GM04503 (cell line): ENCODE results near the gene CASK.
"Not testable (repeated sequence)": the region's sequence is repeated elsewhere in the genome, so short reads cannot be mapped to it uniquely, and the experiment has no call there.

Experiments used
- DNase-seq: peaks from one replicate; pipeline ENCODE4 v3.0.0-alpha.2; 2012; ENCODE audit warnings: low read depth

Gene CASK

DNA sequence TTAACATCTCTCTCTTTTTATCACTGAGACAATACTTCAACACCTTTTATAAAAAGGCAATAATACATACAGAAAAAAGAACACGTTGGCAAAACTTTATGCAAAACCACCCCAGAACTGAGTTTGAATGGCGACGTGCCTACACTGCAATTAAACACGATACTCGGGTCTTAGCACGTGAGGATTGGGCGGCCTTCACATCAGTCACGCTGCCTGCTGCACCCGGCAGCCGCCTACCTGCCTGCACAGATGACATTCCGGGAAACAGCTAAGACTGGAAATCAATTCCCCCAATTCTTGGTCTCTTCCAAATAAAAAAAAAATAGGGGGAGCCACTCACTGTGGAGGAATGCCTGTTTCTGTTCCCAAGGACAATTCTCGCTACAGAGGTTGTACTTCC lies 408.0 kb downstream of the CASK start:
- DNase-seq: no peak

DNA sequence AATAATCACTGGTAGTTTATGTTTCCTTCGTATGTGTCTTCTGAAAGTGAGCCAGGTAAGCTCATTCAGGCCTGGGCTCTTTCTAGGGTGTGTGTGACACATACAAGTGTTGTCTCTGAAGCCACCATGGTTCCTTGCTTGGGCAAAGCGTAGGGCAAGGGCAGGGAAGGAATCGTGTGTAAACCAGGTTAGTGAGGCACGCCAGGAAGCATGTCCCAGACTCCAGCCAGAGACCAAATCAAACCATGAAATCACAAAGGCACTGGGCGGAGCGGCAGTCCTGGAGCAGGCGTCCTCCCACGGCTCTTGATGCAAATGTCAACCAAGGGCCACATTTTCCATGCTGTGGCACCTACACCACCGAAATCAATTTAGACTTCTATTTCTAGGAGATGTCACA lies 409.2 kb downstream of the CASK start:
- no peak for DNase-seq

GRCh38 chrX:41512853-41513252 lies 410.5 kb downstream of the CASK start:
- DNase-seq: not testable (repeated sequence)

DNA sequence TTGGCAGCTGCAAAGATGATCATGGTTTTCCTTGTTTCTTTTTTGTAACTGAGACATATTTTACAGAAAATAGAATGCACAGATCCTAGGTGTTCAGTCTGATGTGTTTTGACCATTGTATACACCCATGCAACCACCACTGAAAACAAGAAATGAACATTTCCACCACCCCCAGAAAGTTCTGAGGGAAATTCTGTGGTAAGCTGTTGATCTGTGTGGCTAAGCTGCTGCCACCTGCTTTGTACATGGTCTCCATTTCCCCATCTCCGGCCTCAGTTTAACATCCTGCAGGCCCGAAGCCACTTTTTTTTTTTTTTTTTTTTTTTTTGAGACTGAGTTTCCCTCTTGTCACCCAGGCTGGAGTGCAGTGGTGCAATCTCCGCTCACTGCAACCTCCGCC lies 411.0 kb downstream of the CASK start:
- DNase-seq: no peak

- DNase-seq: no peak
These were observed 415.4 kb downstream of the CASK start for GRCh38 chrX:41507919-41508318.

- DNase-seq: no peak
These were observed 421.4 kb downstream of the CASK start for GRCh38 chrX:41502004-41502403.

DNA sequence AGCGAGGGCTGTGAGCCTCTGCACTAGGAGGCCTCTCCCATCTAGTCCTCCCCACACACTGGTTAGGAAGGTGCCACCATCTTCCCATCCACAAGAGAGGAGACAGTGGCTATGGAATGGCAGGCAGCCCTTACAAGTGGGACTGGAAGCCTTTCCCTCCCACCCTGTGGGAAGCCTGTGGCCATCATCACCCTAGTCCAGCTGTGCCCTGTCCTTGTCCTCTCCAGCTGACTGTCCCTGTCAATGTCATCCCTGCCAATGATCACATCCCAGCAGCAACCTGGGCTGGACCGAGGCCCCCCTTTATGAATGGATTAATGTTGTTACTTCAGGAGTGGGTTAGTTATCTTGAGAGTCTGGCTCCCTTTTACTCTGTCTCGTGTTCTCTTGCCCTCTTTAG lies 423.4 kb downstream of the CASK start:
- DNase-seq: no peak

DNA sequence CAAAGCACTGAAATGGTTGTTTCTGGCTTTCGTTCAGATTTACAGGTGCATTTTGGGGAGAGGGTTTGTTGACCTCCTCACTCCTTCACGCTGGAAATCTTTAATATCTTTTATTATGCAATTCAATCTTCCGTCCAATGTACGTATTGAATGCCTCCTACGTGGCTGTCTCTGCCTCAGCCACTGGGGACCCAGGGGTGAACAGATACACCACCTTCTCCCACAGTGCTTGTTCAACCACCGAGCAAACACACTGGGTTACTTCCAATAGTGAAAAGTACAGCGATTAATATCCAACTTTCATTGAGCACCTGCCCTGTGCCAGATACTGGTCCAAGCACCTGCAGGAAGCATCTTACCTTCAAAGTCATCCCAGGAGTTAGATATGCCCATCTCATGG lies 424.2 kb downstream of the CASK start:
- no peak for DNase-seq

- DNase-seq: peak; percentile 78
These were observed 431.9 kb downstream of the CASK start for GRCh38 chrX:41491267-41492004.

GRCh38 chrX:41490446-41490845 lies 432.9 kb downstream of the CASK start:
- DNase-seq: no peak

GRCh38 chrX:41482154-41482850 lies 441.1 kb downstream of the CASK start:
- DNase-seq: no peak

DNA sequence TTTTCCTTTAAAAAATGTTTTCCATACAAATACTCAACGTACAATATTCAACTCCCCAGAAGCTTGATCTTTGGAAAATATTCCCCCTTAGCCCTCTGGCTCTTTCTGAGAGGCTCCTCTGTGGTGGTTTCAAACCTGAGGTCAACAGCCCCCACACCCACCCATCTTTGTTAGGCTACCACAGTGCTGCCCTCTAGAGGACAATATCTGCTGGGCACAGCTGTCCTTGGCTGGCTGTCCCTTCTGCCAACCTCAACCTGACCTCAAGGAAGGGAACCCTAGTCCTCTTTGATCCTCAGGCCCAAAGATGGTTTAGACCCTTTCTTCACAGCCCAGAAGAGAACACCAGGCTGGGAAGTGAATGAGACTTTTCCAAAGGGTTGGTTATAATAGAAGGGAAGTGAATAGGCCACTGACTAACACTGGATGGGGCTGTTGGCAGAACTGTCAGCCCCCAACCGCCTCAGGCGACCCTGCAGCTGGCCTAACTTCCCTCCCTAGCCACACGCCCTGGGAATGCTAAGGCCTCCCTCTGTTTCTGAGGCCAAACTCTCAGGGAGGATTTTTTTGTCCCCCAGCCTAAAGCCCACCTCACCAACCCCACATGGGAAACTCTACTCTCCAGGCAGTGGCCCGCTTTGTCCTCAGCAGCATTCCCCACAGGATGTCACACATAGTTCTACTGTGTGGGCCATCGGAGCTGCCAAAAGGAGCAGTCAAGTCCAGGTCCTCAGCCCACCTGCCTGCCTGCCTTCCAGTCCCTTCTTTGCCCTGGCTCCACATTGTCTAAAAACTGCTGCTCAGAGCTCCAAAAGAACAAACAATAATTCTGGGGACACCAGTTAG lies 441.9 kb downstream of the CASK start:
- no peak for DNase-seq

- DNase-seq: no peak
These were observed 442.7 kb downstream of the CASK start for GRCh38 chrX:41480508-41481260.

DNA sequence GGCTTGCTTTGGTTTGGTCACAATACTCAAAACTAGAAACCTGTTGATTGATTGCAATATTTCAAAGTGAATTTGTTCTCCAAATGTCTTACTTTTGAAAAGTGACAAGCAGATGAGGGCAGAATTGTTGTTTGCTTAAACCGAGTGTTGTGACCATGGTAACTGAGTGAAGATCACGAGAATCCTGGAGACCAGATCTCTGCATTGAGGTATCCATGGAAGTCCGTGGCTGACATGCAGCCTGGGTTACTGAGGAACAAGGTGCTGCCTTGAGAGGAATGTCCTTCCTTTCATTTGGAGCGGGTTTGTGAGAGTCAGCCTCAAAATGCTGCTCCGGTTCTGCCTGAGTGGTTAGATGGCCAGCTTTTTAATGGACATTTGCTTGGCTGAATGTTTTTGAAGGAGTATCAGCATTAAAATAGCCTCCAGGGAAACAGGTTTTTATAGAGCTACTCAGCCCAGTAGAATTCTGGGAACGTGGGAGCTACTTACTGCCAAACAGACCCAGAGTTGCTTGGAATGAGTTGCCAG lies 444.9 kb downstream of the CASK start:
- no peak for DNase-seq

GRCh38 chrX:41475591-41476241 lies 447.6 kb downstream of the CASK start:
- DNase-seq: no peak

DNA sequence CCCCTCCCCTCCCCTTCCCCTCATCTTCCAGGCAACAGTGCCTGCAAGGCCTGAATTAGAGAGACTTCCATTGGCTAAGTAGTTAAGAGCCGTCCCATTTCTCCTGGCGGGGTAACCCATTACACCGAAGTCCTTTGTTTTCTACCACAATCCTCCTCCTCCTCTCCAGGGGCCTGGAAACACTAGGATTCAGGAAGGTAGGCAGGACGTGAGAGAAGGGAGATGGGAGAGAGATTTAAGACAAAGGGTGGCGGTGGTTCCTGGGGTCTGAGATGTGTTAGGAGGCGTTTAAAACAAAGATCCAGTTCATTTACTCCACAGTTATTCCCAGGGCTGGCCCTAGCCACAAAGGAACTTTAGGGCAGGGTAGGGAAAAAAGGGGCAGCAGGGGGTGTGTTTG lies 448.2 kb downstream of the CASK start:
- DNase-seq: no peak

DNA sequence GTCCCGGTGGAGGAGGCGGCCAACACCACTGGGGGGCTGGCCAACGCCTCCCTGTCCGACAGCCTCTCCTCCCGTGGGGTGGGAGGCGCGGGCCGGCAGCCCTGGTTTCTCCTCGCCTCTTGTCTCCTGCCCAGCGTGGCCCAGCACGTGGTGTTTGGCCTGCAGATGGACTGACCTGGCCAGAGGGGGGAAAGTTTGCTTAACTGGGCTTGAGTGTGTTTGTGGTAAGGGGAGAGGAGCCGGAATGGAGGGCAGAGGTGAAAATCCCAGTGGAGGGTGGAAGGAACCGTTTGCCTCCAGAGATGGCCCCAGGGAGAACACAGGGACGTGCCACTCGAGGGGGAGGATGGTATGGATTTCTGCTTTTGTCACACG lies 448.6 kb downstream of the CASK start:
- no peak for DNase-seq

DNA sequence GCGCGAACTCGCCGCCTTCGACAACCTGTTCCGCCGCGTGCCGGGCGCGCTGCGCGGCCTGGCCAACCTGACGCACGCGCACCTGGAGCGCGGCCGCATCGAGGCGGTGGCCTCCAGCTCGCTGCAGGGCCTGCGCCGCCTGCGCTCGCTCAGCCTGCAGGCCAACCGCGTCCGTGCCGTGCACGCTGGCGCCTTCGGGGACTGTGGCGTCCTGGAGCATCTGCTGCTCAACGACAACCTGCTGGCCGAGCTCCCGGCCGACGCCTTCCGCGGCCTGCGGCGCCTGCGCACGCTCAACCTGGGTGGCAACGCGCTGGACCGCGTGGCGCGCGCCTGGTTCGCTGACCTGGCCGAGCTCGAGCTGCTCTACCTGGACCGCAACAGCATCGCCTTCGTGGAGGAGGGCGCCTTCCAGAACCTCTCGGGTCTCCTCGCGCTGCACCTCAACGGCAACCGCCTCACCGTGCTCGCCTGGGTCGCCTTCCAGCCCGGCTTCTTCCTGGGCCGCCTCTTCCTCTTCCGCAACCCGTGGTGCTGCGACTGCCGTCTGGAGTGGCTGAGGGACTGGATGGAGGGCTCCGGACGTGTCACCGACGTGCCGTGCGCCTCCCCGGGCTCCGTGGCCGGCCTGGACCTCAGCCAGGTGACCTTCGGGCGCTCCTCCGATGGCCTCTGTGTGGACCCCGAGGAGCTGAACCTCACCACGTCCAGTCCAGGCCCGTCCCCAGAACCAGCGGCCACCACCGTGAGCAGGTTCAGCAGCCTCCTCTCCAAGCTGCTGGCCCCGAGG lies 449.2 kb downstream of the CASK start:
- no peak for DNase-seq

- no peak for DNase-seq
These were observed 451.0 kb downstream of the CASK start for GRCh38 chrX:41472231-41472815.

- DNase-seq: no peak
These were observed 451.6 kb downstream of the CASK start for GRCh38 chrX:41471786-41472185.
